Body of pancreas (tissue), 4 donors: Measurements from ENCODE around the gene SRRD. TPM values are rescaled to one million over a fixed set of nuclear protein-coding genes. Genes with fewer than 3 reads are reported as not detected.
A peak's percentile ranks its signal among the peaks of the same experiment; 100 is the strongest.

ENCODE experiments used
- ATAC-seq: fragments of 150-250 bp; one replicate; pipeline ENCODE4 v1.9.1; 2016
- DNase-seq, 4 donors: peaks; one replicate each; pipeline ENCODE4 v3.0.0-alpha.2; 2019
- H3K27ac ChIP-seq, 4 donors: fragments of 200-600 bp; sonication (generic); 1 replicate in 3 of 4; 2 replicates in 1 of 4; pipeline versions ENCODE4 v1.5.1 to v1.6.1; 2016 to 2019; ENCODE audit warnings: mild to moderate bottlenecking in 1 of 4, mixed read lengths in 1 of 4, moderate library complexity in 1 of 4
- H3K27me3 ChIP-seq, 2 donors: fragments of 200-600 bp; sonication (generic); one replicate each; pipeline ENCODE4 v1.6.0; 2016; ENCODE audit warnings: mild to moderate bottlenecking in 1 of 2
- H3K36me3 ChIP-seq, 2 donors: fragments of 200-600 bp; sonication (generic); replicated peaks in 1 of 2; 2 replicates each; pipeline ENCODE4 v1.5.1; 2016; ENCODE audit warnings: low read depth in 2 of 2; ENCODE audit not compliant: insufficient read depth in 1 of 2
- H3K4me1 ChIP-seq: fragments of 200-600 bp; sonication (generic); one replicate; pipeline ENCODE4 v1.6.0; 2016
- H3K4me3 ChIP-seq, 2 donors: fragments of 200-600 bp; sonication (generic); 1 replicate in 1 of 2; 2 replicates in 1 of 2; pipeline ENCODE4 v1.5.1; 2016 to 2019
- H3K9me3 ChIP-seq, 3 donors: fragments of 200-600 bp; sonication (generic); 1 replicate in 2 of 3; 2 replicates in 1 of 3; pipeline ENCODE4 v1.5.1; 2016
- CTCF ChIP-seq, 7 experiments: fragments of 450-650 bp in 4 of 7; fragments of 200-600 bp in 3 of 7; sonication (generic) in 3 of 7; IDR thresholded peaks; one replicate each; pipeline ENCODE4 v1.5.1; 2016 to 2019; ENCODE audit warnings: antibody characterized with exemption in 7 of 7
- POLR2A ChIP-seq, 3 donors: fragments of 450-650 bp; IDR thresholded peaks; one replicate each; pipeline ENCODE4 v1.6.1; 2016; ENCODE audit warnings: antibody characterized with exemption in 3 of 3, mild to moderate bottlenecking in 2 of 3
- WGBS, 2 donors: methylation state at CpG; one replicate each; pipeline ENCODE4 v1.1.5; 2017; 5-methylcytosine and 5-hydroxymethylcytosine counted together
- intact Hi-C: fragments of 100-400 bp; cut with DNase I; formaldehyde crosslinking; loops from one replicate; pipeline ENCODE4 v1.15.1; 2023
- total RNA-seq, 2 donors: library from RNA; depleted of rRNA; stranded (reverse); fragments of >200 nt; gene quantifications; one replicate each; pipeline ENCODE4 v1.1.0, GENCODE V29; 2016

Gene SRRD
- total RNA-seq, 2 donors from 2014 or later, result 5.3 to 7.5 TPM

- WGBS, 2 donors, result 81 to 87% methylated on average over 5 of the region's 5 CpGs
- peak overlapping the region in 3 of 4 donors; percentile 82 to 88 (median 83) for H3K27ac ChIP-seq
- H3K36me3 ChIP-seq, result no peaks in the 10 kb centered on the region
- no peak for DNase-seq
- no peaks in the 10 kb centered on the region for H3K27me3 ChIP-seq
- no peak for ATAC-seq
- intact Hi-C loops, result no loop called here
- H3K9me3 ChIP-seq, result no peaks in the 10 kb centered on the region
- TF ChIP-seq CTCF (IDR thresholded peaks at IDR 0.05) (no peak), POLR2A (IDR thresholded peaks at IDR 0.05) (no peak)
- H3K4me3 ChIP-seq, result no peak overlapping the region
- peaks cover 63% of the 10 kb centered on the region for H3K4me1 ChIP-seq
Measured at GRCh38 chr22:26517429-26517828, 33.8 kb downstream of the SRRD start.

GRCh38 chr22:26522012-26522411 is 38.3 kb downstream of the SRRD start:
- Histone ChIP-seq H3K9me3 (no peaks in the 10 kb centered on the region), H3K27ac (no peak overlapping the region), H3K27me3 (no peaks in the 10 kb centered on the region), H3K36me3 (peaks cover 0 to 3% of the 10 kb centered on the region in 2 donors), H3K4me3 (no peak overlapping the region), H3K4me1 (peaks cover 44% of the 10 kb centered on the region)
- WGBS, 2 donors, result 95 to 97% methylated on average over 2 of the region's 2 CpGs
- DNase-seq, result no peak
- intact Hi-C loops, result no loop called here
- TF ChIP-seq CTCF (IDR thresholded peaks at IDR 0.05), result no peak
- no peak for TF ChIP-seq POLR2A (IDR thresholded peaks at IDR 0.05)
- no peak for ATAC-seq

- 91 to 92% methylated on average over 3 to 4 of the region's 4 CpGs for whole genome bisulfite sequencing, 2 donors
- no peak for TF ChIP-seq CTCF (IDR thresholded peaks at IDR 0.05)
- no peak for TF ChIP-seq POLR2A (IDR thresholded peaks at IDR 0.05)
- Histone ChIP-seq H3K4me1 (peaks cover 45% of the 10 kb centered on the region), H3K27ac (no peak overlapping the region), H3K27me3 (no peaks in the 10 kb centered on the region), H3K36me3 (peaks cover 0 to 3% of the 10 kb centered on the region in 2 donors), H3K9me3 (no peaks in the 10 kb centered on the region), H3K4me3 (no peak overlapping the region)
- ATAC-seq (no peak), DNase-seq (no peak)
- intact Hi-C loops, result no loop called here
Measured at GRCh38 chr22:26522592-26522991, 38.9 kb downstream of the SRRD start.

GRCh38 chr22:26524870-26525269 is 41.2 kb downstream of the SRRD start:
- Histone ChIP-seq H3K36me3 (peaks cover 0 to 3% of the 10 kb centered on the region in 2 donors), H3K4me3 (no peak overlapping the region), H3K4me1 (peaks cover 50% of the 10 kb centered on the region), H3K27ac (peak overlapping the region; percentile 27 to 80 (median 52)), H3K27me3 (no peaks in the 10 kb centered on the region), H3K9me3 (no peaks in the 10 kb centered on the region)
- ATAC-seq (no peak), DNase-seq (peak in 1 of 4 donors; percentile 30)
- no peak for TF ChIP-seq CTCF (IDR thresholded peaks at IDR 0.05)
- intact Hi-C loops, result no loop called here
- WGBS, 2 donors, result 36 to 44% methylated on average over 4 of the region's 4 CpGs

- Histone ChIP-seq H3K4me1 (peaks cover 62% of the 10 kb centered on the region), H3K36me3 (peaks cover 3% of the 10 kb centered on the region in 2 donors), H3K9me3 (no peaks in the 10 kb centered on the region), H3K4me3 (no peak overlapping the region), H3K27ac (peak overlapping the region in 2 of 4 donors; percentile 56 to 80), H3K27me3 (no peaks in the 10 kb centered on the region)
- no peak for TF ChIP-seq CTCF (IDR thresholded peaks at IDR 0.05)
- no peak for TF ChIP-seq POLR2A (IDR thresholded peaks at IDR 0.05)
- ATAC-seq, result no peak
- intact Hi-C loops, result no loop called here
- no peak for DNase-seq
- WGBS, 2 donors, result 60 to 68% methylated on average over 7 of the region's 7 CpGs
Measured at GRCh38 chr22:26525946-26526564, 42.4 kb downstream of the SRRD start.
